Spleen (tissue), 11 donors: ENCODE results near the gene SLC43A1. TPM values are rescaled to one million over a fixed set of nuclear protein-coding genes. Genes with fewer than 3 reads are reported as not detected.

Experiments used
- DNase-seq: peaks from one replicate; pipeline ENCODE4 v3.0.0-alpha.2; 2020
- H3K27ac ChIP-seq, 8 donors: fragments of 200-600 bp; sonication (generic) in 7 of 8; 1 replicate in 4 of 8; 2 replicates in 4 of 8; pipeline versions ENCODE4 v1.5.0 to v1.8.0; 2016 to 2021; ENCODE audit warnings: inconsistent platforms in 4 of 8, mild to moderate bottlenecking in 4 of 8, moderate library complexity in 1 of 8
- H3K27me3 ChIP-seq, 7 donors: fragments of 200-600 bp; sonication (generic) in 6 of 7; replicated peaks in 1 of 7; 1 replicate in 4 of 7; 2 replicates in 3 of 7; pipeline versions ENCODE4 v1.5.0 to v1.8.0; 2016 to 2021; ENCODE audit warnings: inconsistent platforms in 3 of 7, mild to moderate bottlenecking in 1 of 7
- H3K36me3 ChIP-seq, 6 donors: fragments of 200-600 bp; sonication (generic) in 5 of 6; 1 replicate in 4 of 6; 2 replicates in 2 of 6; pipeline versions ENCODE4 v1.5.0 to v1.8.0; 2016 to 2021; ENCODE audit warnings: inconsistent platforms in 2 of 6
- H3K4me1 ChIP-seq, 6 donors: fragments of 200-600 bp; sonication (generic) in 5 of 6; 1 replicate in 3 of 6; 2 replicates in 3 of 6; pipeline versions ENCODE4 v1.5.0 to v1.8.0; 2016 to 2021; ENCODE audit warnings: inconsistent platforms in 3 of 6
- H3K4me3 ChIP-seq, 8 donors: fragments of 200-600 bp; sonication (generic) in 7 of 8; 1 replicate in 4 of 8; 2 replicates in 4 of 8; pipeline versions ENCODE4 v1.5.0 to v1.8.0; 2016 to 2021; ENCODE audit warnings: inconsistent platforms in 4 of 8, mild to moderate bottlenecking in 4 of 8, moderate library complexity in 2 of 8
- H3K9me3 ChIP-seq, 8 donors: fragments of 200-600 bp; sonication (generic) in 7 of 8; 1 replicate in 4 of 8; 2 replicates in 4 of 8; pipeline versions ENCODE4 v1.5.0 to v1.8.0; 2016 to 2021; ENCODE audit warnings: inconsistent platforms in 4 of 8
- POLR2A ChIP-seq, 3 donors: fragments of 450-650 bp; IDR thresholded peaks; one replicate each; pipeline ENCODE4 v1.5.1; 2017; ENCODE audit warnings: antibody characterized with exemption in 3 of 3, mild to moderate bottlenecking in 1 of 3
- POLR2AphosphoS5 ChIP-seq, 3 donors: sonication (generic); formaldehyde crosslinking; IDR thresholded peaks; one replicate each; pipeline ENCODE4 v1.5.1; 2017; ENCODE audit warnings: antibody characterized with exemption in 3 of 3
- WGBS, 5 donors: extraction: QIAGEN DNeasy Blood & Tissue Kit in 3 of 5; methylation state at CpG; one replicate each; pipeline versions ENCODE4 v1.1.5 to v1.1.7; 2013 to 2018; 5-methylcytosine and 5-hydroxymethylcytosine counted together
- intact Hi-C: fragments of 100-400 bp; cut with DNase I; formaldehyde crosslinking; loops from one replicate; pipeline ENCODE4 v1.15.0; 2023; ENCODE audit warnings: low total_unique reads
- polyA plus RNA-seq, 3 donors: library from polyadenylated mRNA; stranded (reverse); fragments of 200-250 nt; gene quantifications; one replicate each; pipeline ENCODE4 v1.2.1, GENCODE V29; 2013
- total RNA-seq, 7 donors: library from RNA; depleted of rRNA in 3 of 7; stranded (reverse); fragments of >200 nt in 3 of 7; fragmentation: NEBNext Ultra II Directional in 4 of 7; extraction: Animal tissue kit (Norgen Biotek cat#: 25700) in 4 of 7; gene quantifications; one replicate each; pipeline versions ENCODE4 v1.1.0 to v1.2.1, GENCODE V29; 2016 to 2021
- TF ChIP-seq, protein P1 (sequence below), 11 experiments: fragments of 200-600 bp in 7 of 11; fragments of 450-650 bp in 4 of 11; sonication (generic) in 4 of 11; IDR thresholded peaks in 8 of 11; conservative IDR thresholded peaks in 3 of 11; 1 replicate in 7 of 11; 2 replicates in 4 of 11; pipeline versions ENCODE4 v1.4.0 to v1.8.0; 2016 to 2021; ENCODE audit warnings: antibody characterized with exemption in 11 of 11, inconsistent platforms in 4 of 11, mild to moderate bottlenecking in 1 of 11
- donor health status: healthy with polysubstance abuse.
- donor health status: DM: no; HTN: no; CAD: no; lungs with moderate emphysema.
- donor health status: DM: no; HTN: no; CAD: no.
- donor health status: Bipolar disorder and iron deficiency.
- donor health status: healthy.
- donor health status: DM: no; HTN: no; CAD: no.
- donor health status: DM: yes; HTN: yes; CAD: no.

SLC43A1 gene
- total and polyA plus RNA-seq, 10 donors = 6.2 to 16.1 (median 10.8) TPM

DNA sequence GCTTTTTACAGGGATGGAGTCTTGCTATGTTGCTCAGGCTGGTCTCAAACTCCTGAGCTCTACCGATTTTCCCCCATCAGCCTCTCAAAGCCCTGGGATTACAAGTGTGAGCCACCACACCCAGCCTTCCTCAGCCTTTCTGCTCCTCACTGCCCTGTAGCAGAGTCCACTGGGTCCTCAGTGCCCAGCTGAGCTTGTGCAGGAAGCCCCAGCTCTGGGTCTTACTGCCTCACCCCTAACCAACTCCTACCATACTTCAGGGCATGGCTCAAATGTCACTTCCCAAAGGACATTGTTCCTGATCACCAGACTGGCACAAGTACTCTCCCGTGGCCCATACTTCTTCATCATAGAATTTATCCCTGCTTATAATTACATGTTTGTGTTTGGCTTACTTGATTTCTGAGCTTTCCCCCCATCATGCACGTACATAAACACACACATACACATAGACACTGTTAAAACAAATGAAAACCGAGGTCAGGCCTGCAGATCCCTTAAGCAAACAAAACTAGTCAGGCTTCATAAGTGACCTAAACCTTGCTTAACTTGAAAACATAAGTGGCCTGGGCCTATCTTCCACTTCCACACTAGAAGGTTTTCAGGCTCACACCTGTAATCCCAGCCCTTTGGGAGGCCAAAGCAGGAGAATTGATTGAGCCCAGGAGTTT, 74.6 kb downstream of the SLC43A1 start:
- Histone ChIP-seq H3K27ac (no peak overlapping the region), H3K4me3 (no peak overlapping the region), H3K36me3 (no peaks in the 10 kb centered on the region), H3K4me1 (no peaks in the 10 kb centered on the region), H3K9me3 (no peaks in the 10 kb centered on the region), H3K27me3 (peaks cover 0 to 5% (median 0%) of the 10 kb centered on the region in 7 donors)
- WGBS, 5 donors = 89 to 92% (median 91%) methylated on average over 4 of the region's 4 CpGs
- no peak for TF ChIP-seq POLR2A (IDR thresholded peaks at IDR 0.05)
- TF ChIP-seq, protein P1, sequence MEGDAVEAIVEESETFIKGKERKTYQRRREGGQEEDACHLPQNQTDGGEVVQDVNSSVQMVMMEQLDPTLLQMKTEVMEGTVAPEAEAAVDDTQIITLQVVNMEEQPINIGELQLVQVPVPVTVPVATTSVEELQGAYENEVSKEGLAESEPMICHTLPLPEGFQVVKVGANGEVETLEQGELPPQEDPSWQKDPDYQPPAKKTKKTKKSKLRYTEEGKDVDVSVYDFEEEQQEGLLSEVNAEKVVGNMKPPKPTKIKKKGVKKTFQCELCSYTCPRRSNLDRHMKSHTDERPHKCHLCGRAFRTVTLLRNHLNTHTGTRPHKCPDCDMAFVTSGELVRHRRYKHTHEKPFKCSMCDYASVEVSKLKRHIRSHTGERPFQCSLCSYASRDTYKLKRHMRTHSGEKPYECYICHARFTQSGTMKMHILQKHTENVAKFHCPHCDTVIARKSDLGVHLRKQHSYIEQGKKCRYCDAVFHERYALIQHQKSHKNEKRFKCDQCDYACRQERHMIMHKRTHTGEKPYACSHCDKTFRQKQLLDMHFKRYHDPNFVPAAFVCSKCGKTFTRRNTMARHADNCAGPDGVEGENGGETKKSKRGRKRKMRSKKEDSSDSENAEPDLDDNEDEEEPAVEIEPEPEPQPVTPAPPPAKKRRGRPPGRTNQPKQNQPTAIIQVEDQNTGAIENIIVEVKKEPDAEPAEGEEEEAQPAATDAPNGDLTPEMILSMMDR (IDR thresholded peaks at IDR 0.05 in 8 of 11, conservative IDR thresholded peaks at IDR 0.05 in 3 of 11) = no peak
- no peak for TF ChIP-seq POLR2AphosphoS5 (IDR thresholded peaks at IDR 0.05)
- no peak for DNase-seq
- intact Hi-C loops = no loop called here

DNA sequence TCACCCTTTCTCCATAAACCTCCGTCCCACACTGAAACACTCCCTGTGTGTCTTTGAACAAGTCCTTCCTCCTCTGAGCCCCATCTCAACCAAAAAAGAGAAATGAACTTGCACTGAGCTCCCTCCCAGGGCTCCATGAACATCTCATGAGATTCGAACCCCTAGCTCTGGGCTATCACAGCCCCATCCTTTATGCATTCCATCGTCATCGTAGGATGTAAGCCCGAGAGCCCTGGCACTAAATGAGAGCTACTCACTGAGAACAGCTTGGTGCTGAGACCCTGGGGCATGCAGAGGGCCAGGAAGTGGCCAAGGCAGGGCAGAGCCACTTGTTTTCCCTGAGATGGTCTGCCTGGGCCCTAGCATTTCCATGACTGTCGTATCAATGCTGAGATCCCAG, 75.7 kb downstream of the SLC43A1 start:
- 75 to 92% (median 79%) methylated on average over 6 of the region's 6 CpGs for WGBS, 5 donors
- H3K27me3 ChIP-seq = no peaks in the 10 kb centered on the region
- intact Hi-C loops = no loop called here
- no peak for DNase-seq
- H3K36me3 ChIP-seq = no peaks in the 10 kb centered on the region
- TF ChIP-seq POLR2AphosphoS5 (IDR thresholded peaks at IDR 0.05) (no peak), POLR2A (IDR thresholded peaks at IDR 0.05) (no peak)
- TF ChIP-seq, protein P1 (IDR thresholded peaks at IDR 0.05 in 8 of 11, conservative IDR thresholded peaks at IDR 0.05 in 3 of 11) = no peak
- peaks cover 0 to 5% (median 0%) of the 10 kb centered on the region in 6 donors for H3K4me1 ChIP-seq
- H3K27ac ChIP-seq = no peak overlapping the region
- H3K4me3 ChIP-seq = no peak overlapping the region
- no peaks in the 10 kb centered on the region for H3K9me3 ChIP-seq

DNA sequence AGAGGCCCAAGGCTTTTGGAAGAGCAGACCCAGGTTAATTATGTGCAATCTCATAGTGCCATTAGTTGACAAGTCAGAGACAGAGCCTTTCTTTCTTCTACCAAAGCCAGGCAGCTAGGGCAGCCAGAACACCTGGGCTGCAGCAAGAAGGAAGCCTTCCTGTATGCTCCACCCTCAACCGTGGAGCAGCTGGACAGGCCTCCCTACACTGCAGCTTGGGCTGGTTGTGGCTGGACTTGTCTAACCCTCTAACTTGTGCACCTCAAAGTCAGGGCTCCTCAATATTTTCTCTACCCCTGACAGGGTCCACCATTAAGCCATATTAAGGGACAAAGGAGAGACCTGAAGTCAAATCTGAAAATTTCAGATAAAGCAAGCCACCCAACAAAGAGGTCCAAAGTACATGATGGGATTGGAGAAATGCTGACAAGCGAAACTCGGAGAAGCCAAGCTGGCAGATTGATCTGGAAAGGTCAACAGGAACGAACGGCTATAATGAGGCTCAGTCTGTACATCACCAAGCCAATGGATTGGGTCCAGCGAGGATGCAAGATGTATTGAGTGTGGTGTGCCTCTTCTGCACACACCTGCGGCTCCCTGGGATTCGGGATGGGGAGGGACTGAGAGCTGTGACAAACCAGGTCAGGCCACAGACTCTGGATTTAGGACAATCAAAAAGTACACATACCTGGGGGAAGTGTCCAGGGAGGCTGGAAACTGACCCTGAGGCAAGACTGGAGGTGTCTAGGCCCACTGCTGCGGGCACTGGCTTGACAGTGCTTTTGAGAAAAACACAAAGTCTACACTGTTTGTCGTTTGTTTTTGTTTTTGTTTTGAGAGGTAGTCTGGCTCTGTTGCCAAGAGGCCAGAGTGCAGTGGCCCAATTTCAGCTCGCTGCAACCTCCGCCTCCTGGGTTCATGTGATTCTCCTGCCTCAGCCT, 76.9 kb downstream of the SLC43A1 start:
- 86 to 93% (median 90%) methylated on average over 12 of the region's 12 CpGs for WGBS, 5 donors
- Histone ChIP-seq H3K27me3 (no peaks in the 10 kb centered on the region), H3K4me1 (peaks cover 0 to 15% (median 0%) of the 10 kb centered on the region in 6 donors), H3K27ac (no peak overlapping the region), H3K36me3 (no peaks in the 10 kb centered on the region), H3K4me3 (no peak overlapping the region), H3K9me3 (no peaks in the 10 kb centered on the region)
- TF ChIP-seq POLR2AphosphoS5 (IDR thresholded peaks at IDR 0.05) = no peak
- TF ChIP-seq POLR2A (IDR thresholded peaks at IDR 0.05) = no peak
- TF ChIP-seq, protein P1 (IDR thresholded peaks at IDR 0.05 in 8 of 11, conservative IDR thresholded peaks at IDR 0.05 in 3 of 11) = no peak
- DNase-seq = no peak
- intact Hi-C loops = no loop called here

GRCh38 chr11:57436031-57436430, 79.5 kb downstream of the SLC43A1 start:
- H3K9me3 ChIP-seq = no peaks in the 10 kb centered on the region
- no peak for DNase-seq
- no peak for TF ChIP-seq POLR2AphosphoS5 (IDR thresholded peaks at IDR 0.05)
- TF ChIP-seq, protein P1 (IDR thresholded peaks at IDR 0.05 in 8 of 11, conservative IDR thresholded peaks at IDR 0.05 in 3 of 11) = no peak
- TF ChIP-seq POLR2A (IDR thresholded peaks at IDR 0.05) = no peak
- no peak overlapping the region for H3K4me3 ChIP-seq
- intact Hi-C loops = no loop called here
- WGBS, 5 donors = 88 to 96% (median 91%) methylated on average over 7 of the region's 7 CpGs
- no peaks in the 10 kb centered on the region for H3K27me3 ChIP-seq
- H3K27ac ChIP-seq = no peak overlapping the region
- H3K4me1 ChIP-seq = peaks cover 0 to 29% (median 0%) of the 10 kb centered on the region in 6 donors
- no peaks in the 10 kb centered on the region for H3K36me3 ChIP-seq
